GM19452 (cell line): ENCODE results near the gene TBC1D9B.

Experiments used
- ATAC-seq: cut with Tn5 transposase; IDR thresholded peaks from one replicate; pipeline ENCODE4 v1.9.1; 2021; ENCODE audit not compliant: unreplicated experiment

Gene TBC1D9B

GRCh38 chr5:179822059-179822432 lies 85.7 kb downstream of the TBC1D9B start:
- ATAC-seq: no peak

- ATAC-seq: peak; percentile 38
These were observed 86.2 kb downstream of the TBC1D9B start for GRCh38 chr5:179821298-179822058.

- peak; percentile 41 for ATAC-seq
These were observed 87.0 kb downstream of the TBC1D9B start, which contains the start of gene SQSTM1 for GRCh38 chr5:179820483-179821297. Gene SQSTM1 (plus strand): TSS chr5:179820905. CDS start chr5:179820937, 32 bp downstream.

GRCh38 chr5:179820127-179820482 lies 87.6 kb downstream of the TBC1D9B start:
- no peak for ATAC-seq

GRCh38 chr5:179819296-179820126 lies 88.2 kb downstream of the TBC1D9B start:
- peak; percentile 18 for ATAC-seq

GRCh38 chr5:179818746-179819295 lies 88.9 kb downstream of the TBC1D9B start:
- peak; percentile 58 for ATAC-seq

- no peak for ATAC-seq
These were observed 89.6 kb downstream of the TBC1D9B start for GRCh38 chr5:179817890-179818745.

GRCh38 chr5:179817470-179817840 lies 90.2 kb downstream of the TBC1D9B start:
- no peak for ATAC-seq

GRCh38 chr5:179816796-179817469 lies 90.8 kb downstream of the TBC1D9B start:
- ATAC-seq: no peak

- ATAC-seq: no peak
These were observed 91.3 kb downstream of the TBC1D9B start for GRCh38 chr5:179816401-179816795.

- no peak for ATAC-seq
These were observed 92.0 kb downstream of the TBC1D9B start for GRCh38 chr5:179815491-179816249.

GRCh38 chr5:179814090-179814489 lies 93.6 kb downstream of the TBC1D9B start:
- no peak for ATAC-seq

- no peak for ATAC-seq
These were observed 94.6 kb downstream of the TBC1D9B start for GRCh38 chr5:179812997-179813607.

GRCh38 chr5:179812135-179812825 lies 95.4 kb downstream of the TBC1D9B start:
- no peak for ATAC-seq
